Measurements from ENCODE around the gene EI24. TPM values are rescaled to one million over a fixed set of nuclear protein-coding genes. Genes with fewer than 3 reads are reported as not detected.

EI24 gene
- total and polyA plus RNA-seq, 2 of the 4 experiments (the other 2 are of a cell fraction) = 89.7 to 95.9 TPM

- Histone ChIP-seq H2AK9ac (replicated peaks; ENCODE audit: low read depth, low read length, poor library complexity) (no peak overlapping the region), H3K56ac (ENCODE audit: extremely low read depth, insufficient read depth, low read length) (no peak overlapping the region), H3K79me1 (ENCODE audit: low read depth in 1 of 2, low read length in 2 of 2) (no peaks in the 10 kb centered on the region), H3K4me1 (ENCODE audit: control insufficient read depth, insufficient read depth, low read length) (no peaks in the 10 kb centered on the region), H3K14ac (replicated peaks; ENCODE audit: low read depth, low read length) (no peak overlapping the region), H3K18ac (ENCODE audit: low read depth, low read length) (no peak overlapping the region), H3K9me1 (ENCODE audit: insufficient read depth, low read length) (no peaks in the 10 kb centered on the region), H4K8ac (ENCODE audit: low read depth in 2 of 2, low read length in 2 of 2) (no peak overlapping the region), H4K20me1 (ENCODE audit: insufficient read depth, low read length) (no peaks in the 10 kb centered on the region), H3K23ac (ENCODE audit: low read depth, low read length) (no peak overlapping the region), H3K9me3 (ENCODE audit: control insufficient read depth, insufficient read depth, low read length) (peaks cover 17% of the 10 kb centered on the region), H2BK5ac (ENCODE audit: low read depth, low read length, poor library complexity, severe bottlenecking) (no peak overlapping the region), H3K4me3 (ENCODE audit: insufficient read depth, low read depth, low read length) (no peak overlapping the region), H3K4me2 (ENCODE audit: low read depth, low read length) (no peak overlapping the region), H4K5ac (ENCODE audit: low read depth, low read length) (no peak overlapping the region), H3K36me3 (ENCODE audit: control insufficient read depth, insufficient read depth, low read length) (no peaks in the 10 kb centered on the region), H2BK15ac (ENCODE audit: low read depth, low read length) (no peak overlapping the region), H3K4ac (ENCODE audit: low read depth, low read length) (no peak overlapping the region), H2AK5ac (ENCODE audit: low read depth, low read length) (no peak overlapping the region), H3K27me3 (ENCODE audit: control insufficient read depth, insufficient read depth, low read length) (peaks cover 3% of the 10 kb centered on the region; the same call in 1 of the 2 replicates), H2BK120ac (ENCODE audit: low read depth, low read length) (no peak overlapping the region), H2BK20ac (ENCODE audit: low read depth, low read length) (no peak overlapping the region), H2AFZ (replicated peaks; ENCODE audit: low read length, poor library complexity) (no peak overlapping the region), H3K9ac (ENCODE audit: low read depth, low read length) (no peak overlapping the region), H3K27ac (ENCODE audit: insufficient read depth, low read length) (no peak overlapping the region), H4K91ac (ENCODE audit: insufficient read depth, low read depth, low read length) (no peak overlapping the region)
- CTCF ChIA-PET = interaction anchor here (0.6 kb wide), 1 partner anchor 714 kb away, joined by 3 read pairs; no protein-coding TSS in a partner anchor
- TF ChIP-seq POLR2A (IDR thresholded peaks at IDR 0.05; ENCODE audit: low read depth, low read length) (no peak), CTCF (conservative IDR thresholded peaks at IDR 0.05; ENCODE audit: low read depth, low read length) (no peak), USF2 (IDR thresholded peaks at IDR 0.05; ENCODE audit: low read depth, low read length) (no peak), RAD21 (IDR thresholded peaks at IDR 0.05; ENCODE audit: low read length) (no peak)
- POLR2A ChIA-PET (ENCODE audit: unreplicated experiment) = interaction anchor here (0.6 kb wide), 1 partner anchor 224 kb away, joined by 8 read pairs; no protein-coding TSS in a partner anchor
- dilution Hi-C loops (cut with HindIII; ENCODE audit: low sequenced_read_pairs, unreplicated experiment) = no loop called here
- in situ Hi-C loops (cut with MboI; ENCODE audit: low sequenced_read_pairs) = no loop called here
- intact Hi-C loops (cut with micrococcal nuclease) = no loop called here
- no peak for ATAC-seq (ENCODE audit: low read depth)
- BruUV-seq (replicated peaks) = no TSS peak
- WGBS, 2 experiments (ENCODE audit: extremely low coverage in 2 of 2, insufficient read length in 1 of 2) = no CpG with 5 or more reads among the region's 1 CpG
- no peak for DNase-seq
Measured at GRCh38 chr11:125550780-125551179, 18.5 kb upstream of the EI24 start.

All from IMR-90 (cell line).